ENCODE measurements around the gene LPCAT3.

The LPCAT3 gene

GRCh38 chr12:6996040-6996441 is 22.2 kb downstream of the LPCAT3 start:
- DNase-seq = no peak

GRCh38 chr12:6987956-6988553 is 30.2 kb downstream of the LPCAT3 start:
- no peak for DNase-seq

GRCh38 chr12:6982532-6982931 is 35.7 kb downstream of the LPCAT3 start:
- DNase-seq = no peak

- no peak for DNase-seq
These were observed 36.9 kb downstream of the LPCAT3 start for GRCh38 chr12:6981152-6982052.

- no peak for DNase-seq
These were observed 37.5 kb downstream of the LPCAT3 start for GRCh38 chr12:6980740-6981139.

- DNase-seq = no peak
These were observed 38.2 kb downstream of the LPCAT3 start for GRCh38 chr12:6980075-6980474.

GRCh38 chr12:6979453-6979852 is 38.8 kb downstream of the LPCAT3 start:
- DNase-seq = no peak

GRCh38 chr12:6979021-6979420 is 39.3 kb downstream of the LPCAT3 start:
- no peak for DNase-seq

GRCh38 chr12:6978611-6979011 is 39.7 kb downstream of the LPCAT3 start:
- no peak for DNase-seq

- DNase-seq = no peak
These were observed 40.1 kb downstream of the LPCAT3 start for GRCh38 chr12:6978188-6978587.

- DNase-seq = no peak
These were observed 40.6 kb downstream of the LPCAT3 start for GRCh38 chr12:6977653-6978052.

- no peak for DNase-seq
These were observed 42.8 kb downstream of the LPCAT3 start for GRCh38 chr12:6975297-6976032.

- no peak for DNase-seq
These were observed 44.1 kb downstream of the LPCAT3 start for GRCh38 chr12:6974180-6974579.

GRCh38 chr12:6970096-6970527 is 48.2 kb downstream of the LPCAT3 start:
- DNase-seq = no peak

GRCh38 chr12:6968426-6968825 is 49.9 kb downstream of the LPCAT3 start:
- no peak for DNase-seq

GRCh38 chr12:6967651-6968100 is 50.6 kb downstream of the LPCAT3 start:
- DNase-seq = no peak

- DNase-seq = no peak
These were observed 51.9 kb downstream of the LPCAT3 start for GRCh38 chr12:6966351-6966750.

GRCh38 chr12:6965714-6966113 is 52.6 kb downstream of the LPCAT3 start:
- no peak for DNase-seq

GRCh38 chr12:6965026-6965661 is 53.1 kb downstream of the LPCAT3 start:
- DNase-seq = peak; percentile 87

GRCh38 chr12:6964605-6965025 is 53.7 kb downstream of the LPCAT3 start:
- DNase-seq = no peak

- DNase-seq = no peak
These were observed 54.4 kb downstream of the LPCAT3 start for GRCh38 chr12:6963791-6964413.

GRCh38 chr12:6963016-6963731 is 55.1 kb downstream of the LPCAT3 start:
- no peak for DNase-seq
